Measurements from ENCODE around the gene GEMIN7. TPM values are rescaled to one million over a fixed set of nuclear protein-coding genes. Genes with fewer than 3 reads are reported as not detected.

Gene GEMIN7
- total and polyA plus RNA-seq, 4 donors: 18.7 to 29.0 (median 22.7) TPM

DNA sequence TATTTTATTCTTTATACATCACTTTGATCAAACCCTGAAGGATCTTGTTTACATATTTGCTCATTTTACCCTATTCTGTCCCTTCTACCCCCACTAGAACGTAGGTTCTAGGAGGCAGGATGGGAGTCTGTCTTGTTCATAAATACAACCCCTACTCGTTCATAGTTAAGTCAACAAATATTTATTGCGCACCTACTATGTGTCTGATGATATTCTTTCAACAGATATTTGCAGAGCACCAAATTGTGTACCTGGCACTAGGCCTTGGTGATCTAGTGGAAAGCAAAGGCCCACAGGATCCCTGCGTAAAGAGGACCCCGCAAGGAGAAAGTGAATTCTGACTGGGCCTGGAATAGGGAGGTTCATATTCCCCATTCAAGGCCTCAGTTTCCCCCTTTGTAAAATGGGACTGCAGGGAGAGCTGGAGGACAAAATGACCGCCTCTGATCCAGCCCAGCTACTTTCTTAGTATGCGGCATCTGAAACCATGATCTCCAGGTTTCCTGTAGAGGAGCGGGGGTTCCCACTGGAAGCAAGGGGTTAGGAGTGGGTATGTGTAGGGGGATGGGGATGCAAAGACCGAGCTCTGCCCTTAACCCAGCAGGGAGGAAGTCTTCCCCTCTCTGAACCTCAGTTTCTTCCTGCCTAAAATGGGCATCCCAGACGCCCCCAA is 534 bp upstream of the GEMIN7 start:
- Histone ChIP-seq H3K27ac (ENCODE audit: low read depth in 1 of 2, low read length in 1 of 2) (peak overlapping the region in 1 of 2 donors; percentile 57), H3K9me3 (ENCODE audit: control insufficient read depth in 4 of 4, insufficient read depth in 3 of 4, low read length in 3 of 4) (no peaks in the 10 kb centered on the region), H3K4me1 (ENCODE audit: control insufficient read depth in 5 of 5, insufficient read depth in 5 of 5, low read length in 5 of 5) (peaks cover 5 to 14% (median 7%) of the 10 kb centered on the region in 5 donors), H3K4me3 (no peak overlapping the region), H3K27me3 (ENCODE audit: control insufficient read depth in 3 of 3, insufficient read depth in 3 of 3, low read length in 2 of 3) (no peaks in the 10 kb centered on the region), H3K9ac (ENCODE audit: insufficient read depth in 1 of 2, low read length in 2 of 2) (no peak overlapping the region), H3K36me3 (ENCODE audit: control insufficient read depth in 4 of 4, insufficient read depth in 4 of 4, low read length in 4 of 4) (peaks cover 0 to 11% (median 7%) of the 10 kb centered on the region in 4 donors)
- 58 to 62% methylated on average over 10 of the region's 10 CpGs for WGBS, 2 donors
- DNase-seq (no peak), ATAC-seq (ENCODE audit: insufficient read depth, low FRiP score) (no peak)
- TF ChIP-seq, protein P1, sequence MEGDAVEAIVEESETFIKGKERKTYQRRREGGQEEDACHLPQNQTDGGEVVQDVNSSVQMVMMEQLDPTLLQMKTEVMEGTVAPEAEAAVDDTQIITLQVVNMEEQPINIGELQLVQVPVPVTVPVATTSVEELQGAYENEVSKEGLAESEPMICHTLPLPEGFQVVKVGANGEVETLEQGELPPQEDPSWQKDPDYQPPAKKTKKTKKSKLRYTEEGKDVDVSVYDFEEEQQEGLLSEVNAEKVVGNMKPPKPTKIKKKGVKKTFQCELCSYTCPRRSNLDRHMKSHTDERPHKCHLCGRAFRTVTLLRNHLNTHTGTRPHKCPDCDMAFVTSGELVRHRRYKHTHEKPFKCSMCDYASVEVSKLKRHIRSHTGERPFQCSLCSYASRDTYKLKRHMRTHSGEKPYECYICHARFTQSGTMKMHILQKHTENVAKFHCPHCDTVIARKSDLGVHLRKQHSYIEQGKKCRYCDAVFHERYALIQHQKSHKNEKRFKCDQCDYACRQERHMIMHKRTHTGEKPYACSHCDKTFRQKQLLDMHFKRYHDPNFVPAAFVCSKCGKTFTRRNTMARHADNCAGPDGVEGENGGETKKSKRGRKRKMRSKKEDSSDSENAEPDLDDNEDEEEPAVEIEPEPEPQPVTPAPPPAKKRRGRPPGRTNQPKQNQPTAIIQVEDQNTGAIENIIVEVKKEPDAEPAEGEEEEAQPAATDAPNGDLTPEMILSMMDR (IDR thresholded peaks at IDR 0.05; ENCODE audit: control extremely low read depth, extremely low read depth): no peak

DNA sequence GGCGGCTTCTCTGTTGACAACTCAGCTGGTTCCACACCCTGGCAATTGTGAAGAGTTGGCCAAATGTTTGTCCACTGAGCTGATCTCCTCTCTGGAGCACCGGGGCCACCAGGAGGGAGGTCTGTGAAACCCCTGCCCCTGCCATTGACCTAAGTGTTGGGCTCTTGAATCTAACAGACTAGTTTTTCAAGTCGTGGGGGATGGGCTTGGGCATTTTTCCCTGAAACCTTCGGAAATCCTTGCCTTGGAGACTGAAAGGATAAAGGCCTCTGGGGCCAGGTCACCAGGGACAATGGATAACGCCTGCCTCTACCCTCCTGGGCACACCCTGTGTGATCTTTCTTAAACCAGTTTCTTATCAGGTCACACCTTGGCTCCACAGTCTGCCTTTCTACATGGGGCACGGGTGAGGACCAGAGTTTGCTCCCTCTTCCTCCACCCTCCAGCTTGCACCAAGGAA is 881 bp downstream of the GEMIN7 start:
- ATAC-seq (ENCODE audit: insufficient read depth, low FRiP score) (no peak), DNase-seq (peak in 2 of 3 donors; percentile 9 to 37)
- WGBS, 2 donors: 14 to 18% methylated on average over 6 of the region's 6 CpGs
- Histone ChIP-seq H3K9ac (ENCODE audit: insufficient read depth in 1 of 2, low read length in 2 of 2) (peak overlapping the region; percentile 63 to 82), H3K9me3 (ENCODE audit: control insufficient read depth in 4 of 4, insufficient read depth in 3 of 4, low read length in 3 of 4) (no peaks in the 10 kb centered on the region), H3K4me3 (peak overlapping the region; percentile 76), H3K36me3 (ENCODE audit: control insufficient read depth in 4 of 4, insufficient read depth in 4 of 4, low read length in 4 of 4) (peaks cover 0 to 11% (median 7%) of the 10 kb centered on the region in 4 donors), H3K27me3 (ENCODE audit: control insufficient read depth in 3 of 3, insufficient read depth in 3 of 3, low read length in 2 of 3) (no peaks in the 10 kb centered on the region), H3K27ac (ENCODE audit: low read depth in 1 of 2, low read length in 1 of 2) (peak overlapping the region; percentile 63 to 82), H3K4me1 (ENCODE audit: control insufficient read depth in 5 of 5, insufficient read depth in 5 of 5, low read length in 5 of 5) (peaks cover 5 to 14% (median 7%) of the 10 kb centered on the region in 5 donors)
- TF ChIP-seq, protein P1 (IDR thresholded peaks at IDR 0.05; ENCODE audit: control extremely low read depth, extremely low read depth): no peak

DNA sequence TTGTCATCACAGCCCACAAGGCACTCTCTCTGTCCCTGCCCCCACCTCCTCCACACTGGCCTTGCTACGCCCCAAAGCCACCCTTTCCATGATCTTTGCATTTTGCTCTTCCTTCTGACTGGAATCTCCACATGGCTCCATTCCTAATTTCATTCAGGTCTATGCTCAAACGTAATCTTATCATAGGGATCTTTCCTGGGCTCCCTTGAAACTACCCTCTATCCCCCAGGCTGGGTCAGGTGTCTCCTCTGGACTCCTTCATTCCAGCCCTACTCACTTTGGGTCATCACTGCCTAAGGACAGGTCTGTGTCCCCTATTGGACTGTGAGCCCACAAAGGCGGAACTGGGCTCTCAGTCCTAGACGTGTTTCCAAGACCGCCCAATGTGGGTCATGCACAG is 3.1 kb downstream of the GEMIN7 start:
- Histone ChIP-seq H3K4me1 (ENCODE audit: control insufficient read depth in 5 of 5, insufficient read depth in 5 of 5, low read length in 5 of 5) (peaks cover 0 to 14% (median 7%) of the 10 kb centered on the region in 5 donors), H3K4me3 (no peak overlapping the region), H3K36me3 (ENCODE audit: control insufficient read depth in 4 of 4, insufficient read depth in 4 of 4, low read length in 4 of 4) (peaks cover 0 to 14% (median 10%) of the 10 kb centered on the region in 4 donors), H3K27me3 (ENCODE audit: control insufficient read depth in 3 of 3, insufficient read depth in 3 of 3, low read length in 2 of 3) (no peaks in the 10 kb centered on the region), H3K9me3 (ENCODE audit: control insufficient read depth in 4 of 4, insufficient read depth in 3 of 4, low read length in 3 of 4) (no peaks in the 10 kb centered on the region), H3K27ac (ENCODE audit: low read depth in 1 of 2, low read length in 1 of 2) (no peak overlapping the region), H3K9ac (ENCODE audit: insufficient read depth in 1 of 2, low read length in 2 of 2) (no peak overlapping the region)
- no peak for ATAC-seq (ENCODE audit: insufficient read depth, low FRiP score)
- TF ChIP-seq, protein P1 (IDR thresholded peaks at IDR 0.05; ENCODE audit: control extremely low read depth, extremely low read depth): no peak
- no peak for DNase-seq
- WGBS, 2 donors: 93 to 97% methylated on average over 5 of the region's 5 CpGs

All from lung (tissue), 12 donors.